HepG2 (cell line): ENCODE measurements around the gene GRIK1. TPM values are rescaled to one million over a fixed set of nuclear protein-coding genes. Genes with fewer than 3 reads are reported as not detected.

Experiments
- ATAC-seq: fragments of 200-7000 bp; cut with Tn5 transposase; 3 replicates; pipeline ENCODE4 v1.9.1; 2020; ENCODE audit warnings: mild to moderate bottlenecking, moderate library complexity
- BruUV-seq: library from RNA; stranded (reverse); fragments of 400-500 nt; replicated peaks from 2 replicates; lab custom pipeline; 2021; lab: Mats Ljungman, UMichigan
- CTCF ChIA-PET: fragments of 300-600 bp; formaldehyde crosslinking; extraction: SDS; loops from one replicate; lab custom pipeline; 2021; ENCODE audit warnings: low total read pairs, inconsistent platforms, low intra/inter-chr PET ratio; lab: Yijun Ruan, JAX
- POLR2A ChIA-PET: fragments of 350-600 bp; sonication (Branson Sonifier 250); formaldehyde crosslinking; loops from one replicate; lab custom pipeline; 2020; ENCODE audit warnings: antibody characterized with exemption, inconsistent platforms; lab: Yijun Ruan, JAX
- DNase-seq: peaks from one replicate; pipeline ENCODE4 v3.0.0-alpha.2; 2015; ENCODE audit warnings: low spot score
- FAIRE-seq: peaks from 3 replicates; lab custom pipeline; 2011; peaks lifted over from hg19 to GRCh38; lab: Jason Lieb, UNC
- H2AFZ ChIP-seq: one replicate; pipeline ENCODE4 v1.6.1; 2011; ENCODE audit warnings: low read length, inconsistent platforms
- H3K27ac ChIP-seq: fragments of 300-600 bp; 3 replicates; pipeline ENCODE4 v1.8.0; 2011; ENCODE audit warnings: mixed run types, mild to moderate bottlenecking, mixed read lengths, low read length, inconsistent platforms; ENCODE audit not compliant: insufficient read depth; ENCODE audit errors: extremely low read length
- H3K27me3 ChIP-seq, 2 experiments: fragments of 200-600 bp in 1 of 2; 2 replicates in 1 of 2; 3 replicates in 1 of 2; pipeline versions ENCODE4 v1.6.0 to v1.8.0; 2011; ENCODE audit warnings: low read length in 2 of 2, mild to moderate bottlenecking in 2 of 2, moderate library complexity in 2 of 2, inconsistent platforms in 1 of 2; ENCODE audit not compliant: insufficient read depth in 2 of 2, control insufficient read depth in 1 of 2
- H3K36me3 ChIP-seq, 2 experiments: fragments of 200-600 bp in 1 of 2; replicated peaks in 1 of 2; 2 replicates in 1 of 2; 3 replicates in 1 of 2; pipeline versions ENCODE4 v1.5.1 to v1.8.0; 2011; ENCODE audit warnings: low read length in 2 of 2, inconsistent platforms in 1 of 2; ENCODE audit not compliant: insufficient read depth in 2 of 2, control insufficient read depth in 1 of 2
- H3K4me1 ChIP-seq: 2 replicates; pipeline ENCODE4 v1.5.1; 2012; ENCODE audit warnings: low read length, inconsistent platforms; ENCODE audit not compliant: insufficient read depth
- H3K4me2 ChIP-seq: 2 replicates; pipeline ENCODE4 v1.6.0; 2011; ENCODE audit warnings: low read depth, low read length, inconsistent platforms
- H3K4me3 ChIP-seq, 3 experiments: fragments of 200-600 bp in 1 of 3; sonication (generic), shearing (Covaris generic) in 1 of 3; replicated peaks in 1 of 3; 2 replicates each; pipeline ENCODE4 v1.5.1; 2011 to 2016; ENCODE audit warnings: low read length in 3 of 3, inconsistent platforms in 2 of 3, low read depth in 2 of 3, mild to moderate bottlenecking in 2 of 3, control low read depth in 1 of 3, mixed read lengths in 1 of 3; ENCODE audit not compliant: insufficient read depth in 1 of 3
- H3K79me2 ChIP-seq: one replicate; pipeline ENCODE4 v1.6.1; 2011; ENCODE audit warnings: low read length, inconsistent platforms; ENCODE audit not compliant: insufficient read depth
- H3K9ac ChIP-seq: 2 replicates; pipeline ENCODE4 v1.6.0; 2011; ENCODE audit warnings: mild to moderate bottlenecking, low read depth, low read length, inconsistent platforms; ENCODE audit not compliant: insufficient read depth
- H3K9me3 ChIP-seq: 2 replicates; pipeline ENCODE4 v1.5.1; 2012; ENCODE audit warnings: mild to moderate bottlenecking, low read length
- H4K20me1 ChIP-seq: 2 replicates; pipeline ENCODE4 v1.6.0; 2011; ENCODE audit warnings: inconsistent platforms, mild to moderate bottlenecking, low read length, moderate library complexity; ENCODE audit not compliant: insufficient read depth
- ATF2 ChIP-seq: sonication (generic); formaldehyde crosslinking; IDR thresholded peaks from 2 replicates; pipeline ENCODE4 v1.4.0; 2020; ENCODE audit warnings: missing genetic modification reagents
- DBP ChIP-seq: sonication (generic); formaldehyde crosslinking; IDR thresholded peaks from 2 replicates; pipeline ENCODE4 v1.4.0; 2020; ENCODE audit warnings: missing genetic modification reagents; ENCODE audit errors: not compliant biosample characterization
- HBP1 ChIP-seq: IDR thresholded peaks from 2 replicates; pipeline ENCODE4 v1.6.1; 2016; ENCODE audit warnings: low read depth, control low read depth
- HOXA5 ChIP-seq: sonication (generic); formaldehyde crosslinking; IDR thresholded peaks from 2 replicates; pipeline ENCODE4 v1.4.0; 2020; ENCODE audit warnings: missing genetic modification reagents
- KLF6 ChIP-seq: IDR thresholded peaks from 2 replicates; pipeline ENCODE4 v1.8.0; 2016; ENCODE audit warnings: missing biosample characterization, missing genetic modification reagents
- PRDM10 ChIP-seq: sonication (generic); formaldehyde crosslinking; IDR thresholded peaks from 2 replicates; pipeline ENCODE4 v1.4.0; 2020; ENCODE audit warnings: low read depth, missing genetic modification reagents
- ZBTB49 ChIP-seq: sonication (generic); formaldehyde crosslinking; IDR thresholded peaks from 2 replicates; pipeline ENCODE4 v1.4.0; 2020; ENCODE audit warnings: missing genetic modification reagents, borderline replicate concordance
- ZFP36 ChIP-seq: fragments of 150-350 bp; IDR thresholded peaks from 2 replicates; pipeline ENCODE4 v1.6.1; 2018; ENCODE audit warnings: borderline replicate concordance, low read length, low read depth; ENCODE audit not compliant: partially characterized antibody
- ZNF121 ChIP-seq: sonication (generic); formaldehyde crosslinking; IDR thresholded peaks from 2 replicates; pipeline ENCODE4 v1.5.0; 2020; ENCODE audit warnings: mild to moderate bottlenecking, missing genetic modification reagents
- ZNF282 ChIP-seq: fragments of 450-650 bp; IDR thresholded peaks from 2 replicates; pipeline ENCODE4 v1.6.1; 2018; ENCODE audit not compliant: partially characterized antibody
- ZNF556 ChIP-seq: sonication (generic); formaldehyde crosslinking; IDR thresholded peaks from 2 replicates; pipeline ENCODE4 v1.4.0; 2020; ENCODE audit warnings: mild to moderate bottlenecking, missing genetic modification reagents, borderline replicate concordance
- ZNF800 ChIP-seq: sonication (generic); formaldehyde crosslinking; IDR thresholded peaks from 2 replicates; pipeline ENCODE4 v1.4.0; 2020; ENCODE audit warnings: missing genetic modification reagents
- ZNF850 ChIP-seq: sonication (generic); formaldehyde crosslinking; conservative IDR thresholded peaks from 2 replicates; pipeline ENCODE4 v1.9.0; 2021; ENCODE audit warnings: mild to moderate bottlenecking, missing genetic modification reagents
- WGBS: methylation state at CpG from one replicate; pipeline ENCODE4 v1.1.6; 2017; ENCODE audit warnings: low lambda C conversion rate; 5-methylcytosine and 5-hydroxymethylcytosine counted together
- in situ Hi-C: cut with HindIII; loops from 2 replicates; pipeline ENCODE4 v1.10.0; 2017; ENCODE audit warnings: low pct_unique_long_range_greater_than_20kb; ENCODE audit not compliant: extremely low pct_ligation_motif_present
- intact Hi-C: fragments of 100-400 bp; cut with micrococcal nuclease; formaldehyde crosslinking; loops from one replicate; pipeline ENCODE4 v1.10.0; 2022; ENCODE audit not compliant: unreplicated experiment
- polyA plus RNA-seq, 8 experiments: library from polyadenylated mRNA; depleted of rRNA in 3 of 8; stranded (reverse) in 7 of 8; unstranded in 1 of 8; fragments of >200 nt; fragmentation: Illumina TruSeq in 4 of 8; extraction: Trizol in 4 of 8; gene quantifications; 2 replicates each; pipeline versions ENCODE4 v1.2.1 to v1.2.3, GENCODE V29; 2011 to 2016; ENCODE audit warnings: low read depth in 4 of 8, missing spikeins in 1 of 8, mixed read lengths in 1 of 8; ENCODE audit not compliant: insufficient read depth in 1 of 8
- total RNA-seq, 5 experiments: library from RNA; depleted of rRNA; stranded (reverse); fragments of >200 nt; fragmentation: Illumina TruSeq; extraction: Trizol; gene quantifications; 2 replicates each; pipeline ENCODE4 v1.2.3, GENCODE V29; 2016; ENCODE audit warnings: low read depth in 1 of 5

Gene GRIK1
- total and polyA plus RNA-seq, 2 of the 13 experiments (the other 11 are each of a cell fraction or from before 2014, with no cell fraction given), result not detected

GRCh38 chr21:29604076-29604475, 335.7 kb downstream of the GRIK1 start:
- FAIRE-seq, result no peak
- ChIA-PET CTCF (no interaction called here), POLR2A (no interaction called here)
- Histone ChIP-seq H3K27ac (no peak overlapping the region), H3K79me2 (no peaks in the 10 kb centered on the region), H4K20me1 (no peaks in the 10 kb centered on the region), H3K36me3 (no peaks in the 10 kb centered on the region), H3K4me1 (no peaks in the 10 kb centered on the region), H3K9ac (no peak overlapping the region), H2AFZ (no peak overlapping the region), H3K27me3 (peaks cover 0 to 1% of the 10 kb centered on the region in 2 experiments; a peak in 1 of 5 replicates), H3K9me3 (no peaks in the 10 kb centered on the region), H3K4me2 (no peak overlapping the region), H3K4me3 (no peak overlapping the region)
- no peak for ATAC-seq
- in situ Hi-C loops (no loop called here), intact Hi-C loops (no loop called here)
- WGBS, result 23% methylated on average over 4 of the region's 4 CpGs
- BruUV-seq, result no TSS peak
- DNase-seq, result no peak
- TF ChIP-seq KLF6, result no peak
- TF ChIP-seq ZNF282, result no peak
- no peak for TF ChIP-seq ZNF850
- TF ChIP-seq ATF2 (CRISPR knock-in tag), result no peak
- TF ChIP-seq ZBTB49 (CRISPR knock-in tag), result no peak
- TF ChIP-seq ZNF800 (CRISPR knock-in tag), result no peak
- no peak for TF ChIP-seq ZNF121 (CRISPR knock-in tag)
- no peak for TF ChIP-seq PRDM10 (CRISPR knock-in tag)
- TF ChIP-seq ZFP36, result no peak
- TF ChIP-seq ZNF556, result no peak
- TF ChIP-seq HOXA5 (CRISPR knock-in tag), result no peak
- no peak for TF ChIP-seq DBP
- no peak for TF ChIP-seq HBP1
